Activated CD8-positive, alpha-beta T cell treated with anti-CD3 and anti-CD28 coated beads for 36 hours (primary cell): ENCODE data around the gene ZMYND8. TPM values are rescaled to one million over a fixed set of nuclear protein-coding genes. Genes with fewer than 3 reads are reported as not detected.

ENCODE experiments used
- ATAC-seq: fragments of 200-7000 bp; cut with Tn5 transposase; one replicate; pipeline ENCODE4 v1.10.0; 2021; ENCODE audit warnings: mild to moderate bottlenecking, moderate library complexity
- CTCF ChIA-PET: fragments of 350-600 bp; sonication (Branson Sonifier 250); formaldehyde crosslinking; loops from one replicate; lab custom pipeline; 2021; ENCODE audit warnings: antibody characterized with exemption; lab: Charles Lee
- POLR2A ChIA-PET: fragments of 350-600 bp; sonication (Branson Sonifier 250); formaldehyde crosslinking; loops from one replicate; lab custom pipeline; 2021; ENCODE audit warnings: antibody characterized with exemption; lab: Charles Lee
- DNase-seq: peaks from one replicate; pipeline ENCODE4 v3.0.0-alpha.2; 2020
- H3K27ac Mint-ChIP-seq: one replicate; pipeline ENCODE4 v1.8.0; 2021; ENCODE audit warnings: mild to moderate bottlenecking, mixed read lengths
- H3K27me3 Mint-ChIP-seq: one replicate; pipeline ENCODE4 v1.8.0; 2021; ENCODE audit warnings: mixed read lengths
- H3K36me3 Mint-ChIP-seq: one replicate; pipeline ENCODE4 v1.8.0; 2021; ENCODE audit warnings: low read depth, mixed read lengths
- H3K4me1 Mint-ChIP-seq: one replicate; pipeline ENCODE4 v1.8.0; 2021; ENCODE audit warnings: low read depth, mixed read lengths
- H3K4me3 Mint-ChIP-seq: one replicate; pipeline ENCODE4 v1.8.0; 2021; ENCODE audit warnings: mild to moderate bottlenecking, moderate library complexity, mixed read lengths
- H3K9me3 Mint-ChIP-seq: one replicate; pipeline ENCODE4 v1.8.0; 2021; ENCODE audit warnings: mixed read lengths
- intact Hi-C: fragments of 100-400 bp; cut with micrococcal nuclease; formaldehyde crosslinking; loops from one replicate; pipeline ENCODE4 v1.10.0; 2022
- total RNA-seq, 2 experiments: library from RNA; stranded (reverse); gene quantifications; one replicate each; pipeline ENCODE4 v1.2.3, GENCODE V29; 2021
- TF ChIP-seq, protein P1 (sequence below): fragments of 200-600 bp; IDR thresholded peaks from one replicate; pipeline ENCODE4 v1.8.0; 2022; ENCODE audit warnings: antibody characterized with exemption, mild to moderate bottlenecking

The ZMYND8 gene
- 10 to 100 TPM; 31.9 to 33.4 TPM for total RNA-seq

DNA sequence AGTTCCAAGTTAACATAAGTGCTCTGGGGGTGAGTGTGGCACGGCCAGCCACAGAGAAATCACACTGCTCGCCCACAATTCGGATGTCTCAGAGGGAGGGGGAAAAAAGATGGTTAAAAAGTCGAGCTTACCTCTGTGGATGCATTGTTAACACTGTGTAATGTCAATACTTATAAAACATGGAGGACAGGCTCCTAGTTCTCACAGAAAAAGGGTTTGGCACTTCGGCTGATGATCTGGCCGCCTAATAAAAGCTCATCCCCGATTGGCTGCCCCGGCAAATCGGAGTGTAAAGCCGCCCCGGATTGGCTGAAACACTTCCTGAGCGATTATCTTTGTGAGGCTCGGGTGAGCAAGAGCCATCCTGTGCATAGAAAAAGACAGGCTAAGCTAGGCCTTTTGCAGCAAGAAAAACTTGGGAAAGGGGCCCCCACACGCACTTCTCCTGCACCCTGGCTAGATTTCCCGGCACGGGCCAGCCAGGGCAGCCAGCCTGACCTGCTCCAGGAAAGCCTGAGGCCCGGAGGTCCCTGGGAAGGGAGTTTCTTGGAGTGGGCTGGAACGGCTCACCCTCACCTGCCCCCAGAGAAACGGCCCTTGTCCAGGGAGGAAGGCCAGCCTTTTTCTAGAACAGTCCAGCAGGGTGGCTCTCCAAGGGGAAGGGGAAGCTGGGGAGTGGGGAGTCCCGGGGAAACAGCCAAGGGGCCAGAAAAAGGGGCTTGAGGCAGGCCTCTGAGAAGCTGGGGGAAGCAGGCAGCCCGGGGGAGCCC is at the start of gene ZMYND8:
TSS of gene ZMYND8 (minus strand) at position 174 of the 770 bp plus-strand sequence. CDS start at position 145, 29 bp downstream.
- Mint-ChIP-seq H3K36me3 (peaks cover 35% of the 10 kb centered on the region), H3K4me3 (peak within 1 kb of the TSS; percentile 97), H3K9me3 (no peaks in the 10 kb centered on the region), H3K4me1 (peaks cover 42% of the 10 kb centered on the region), H3K27me3 (no peaks in the 10 kb centered on the region), H3K27ac (peak within 1 kb of the TSS; percentile 95)
- TF ChIP-seq, protein P1, sequence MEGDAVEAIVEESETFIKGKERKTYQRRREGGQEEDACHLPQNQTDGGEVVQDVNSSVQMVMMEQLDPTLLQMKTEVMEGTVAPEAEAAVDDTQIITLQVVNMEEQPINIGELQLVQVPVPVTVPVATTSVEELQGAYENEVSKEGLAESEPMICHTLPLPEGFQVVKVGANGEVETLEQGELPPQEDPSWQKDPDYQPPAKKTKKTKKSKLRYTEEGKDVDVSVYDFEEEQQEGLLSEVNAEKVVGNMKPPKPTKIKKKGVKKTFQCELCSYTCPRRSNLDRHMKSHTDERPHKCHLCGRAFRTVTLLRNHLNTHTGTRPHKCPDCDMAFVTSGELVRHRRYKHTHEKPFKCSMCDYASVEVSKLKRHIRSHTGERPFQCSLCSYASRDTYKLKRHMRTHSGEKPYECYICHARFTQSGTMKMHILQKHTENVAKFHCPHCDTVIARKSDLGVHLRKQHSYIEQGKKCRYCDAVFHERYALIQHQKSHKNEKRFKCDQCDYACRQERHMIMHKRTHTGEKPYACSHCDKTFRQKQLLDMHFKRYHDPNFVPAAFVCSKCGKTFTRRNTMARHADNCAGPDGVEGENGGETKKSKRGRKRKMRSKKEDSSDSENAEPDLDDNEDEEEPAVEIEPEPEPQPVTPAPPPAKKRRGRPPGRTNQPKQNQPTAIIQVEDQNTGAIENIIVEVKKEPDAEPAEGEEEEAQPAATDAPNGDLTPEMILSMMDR = no peak
- POLR2A ChIA-PET = interaction anchor here (0.6 to 3.4 kb wide), 19 partner anchors 9 to 170 kb away, joined by 3 to 22 read pairs (median 4); no protein-coding TSS in a partner anchor
- ATAC-seq (peak; percentile 88), DNase-seq (peak; percentile 95)
- intact Hi-C loops = no loop called here
- CTCF ChIA-PET = interaction anchor here (0.7 to 13.7 kb wide), 9 partner anchors 9 to 264 kb away, joined by 3 to 151 read pairs (median 5); no protein-coding TSS in a partner anchor

DNA sequence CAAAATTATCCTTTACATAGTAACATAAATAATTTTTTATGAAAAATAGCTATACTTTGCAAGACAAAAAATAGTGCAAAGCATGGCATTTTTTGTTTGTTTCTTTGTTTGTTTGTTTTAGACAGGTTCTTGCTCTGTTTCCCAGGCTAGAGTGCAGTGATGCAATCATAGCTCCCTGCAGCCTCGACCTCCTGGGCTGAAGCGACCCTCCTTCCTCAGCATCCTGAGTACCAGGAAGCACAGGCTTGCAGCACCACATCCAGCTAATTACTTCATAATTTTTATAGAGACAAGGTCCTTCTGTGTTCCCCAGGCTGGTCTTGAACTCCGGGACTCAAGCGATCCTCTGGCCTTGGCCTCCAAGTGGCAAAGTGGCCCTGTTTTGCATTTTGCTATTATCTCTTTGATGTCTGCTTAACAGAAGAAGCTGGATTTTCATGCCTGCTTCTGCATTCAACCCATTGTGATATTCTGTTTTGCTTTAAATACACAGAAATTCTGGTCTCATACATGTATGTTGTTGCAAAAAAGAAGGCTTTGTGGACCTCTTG is 49.4 kb upstream of the ZMYND8 start:
- no peak overlapping the region for H3K4me3 Mint-ChIP-seq
- no peak for ATAC-seq
- TF ChIP-seq, protein P1 = no peak

DNA sequence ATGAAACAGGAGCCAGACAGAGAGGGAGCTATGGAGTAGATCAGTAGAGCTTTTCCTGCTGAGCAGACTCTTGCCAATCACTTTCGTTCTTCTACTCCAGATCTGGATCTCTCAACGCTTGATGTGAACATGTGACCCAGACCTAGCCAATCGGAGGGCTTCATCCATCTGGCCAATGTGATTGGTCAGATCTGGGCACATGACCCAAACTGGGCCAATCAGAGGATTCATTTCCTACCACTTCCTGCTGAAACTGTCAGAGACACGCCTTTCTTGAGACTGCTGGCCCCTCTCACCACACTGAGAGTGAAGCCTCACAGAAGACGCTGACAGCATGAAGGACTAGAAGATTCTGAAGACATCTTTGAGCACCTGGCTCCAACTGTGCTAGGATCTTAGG is 44.2 kb upstream of the ZMYND8 start:
- POLR2A ChIA-PET = interaction anchor here (0.6 kb wide), 1 partner anchor 226 kb away, joined by 3 read pairs; no protein-coding TSS in a partner anchor
- TF ChIP-seq, protein P1 = no peak
- intact Hi-C loops = no loop called here
- Mint-ChIP-seq H3K27ac (no peak overlapping the region), H3K4me3 (no peak overlapping the region), H3K9me3 (no peaks in the 10 kb centered on the region), H3K4me1 (peaks cover 6% of the 10 kb centered on the region), H3K27me3 (no peaks in the 10 kb centered on the region), H3K36me3 (no peaks in the 10 kb centered on the region)
- peak; percentile 33 for DNase-seq
- CTCF ChIA-PET = interaction anchor here (1.2 to 9.4 kb wide), 2 partner anchors 17 kb away, joined by 5 to 60 read pairs; no protein-coding TSS in a partner anchor
- peak; percentile 49 for ATAC-seq

More for the DNA sequence above, 49.4 kb upstream of the ZMYND8 start:
- intact Hi-C loops = no loop called here
- DNase-seq = no peak
- no peaks in the 10 kb centered on the region for H3K9me3 Mint-ChIP-seq
- no peak overlapping the region for H3K27ac Mint-ChIP-seq
- H3K27me3 Mint-ChIP-seq = no peaks in the 10 kb centered on the region
- ChIA-PET POLR2A (interaction anchor here (0.6 kb wide), 1 partner anchor 106 kb away, joined by 3 read pairs; no protein-coding TSS in a partner anchor), CTCF (interaction anchor here (1.3 to 4.5 kb wide), 2 partner anchors 22 to 133 kb away, joined by 3 to 28 read pairs; no protein-coding TSS in a partner anchor)
- peaks cover 5% of the 10 kb centered on the region for H3K4me1 Mint-ChIP-seq
- no peaks in the 10 kb centered on the region for H3K36me3 Mint-ChIP-seq

DNA sequence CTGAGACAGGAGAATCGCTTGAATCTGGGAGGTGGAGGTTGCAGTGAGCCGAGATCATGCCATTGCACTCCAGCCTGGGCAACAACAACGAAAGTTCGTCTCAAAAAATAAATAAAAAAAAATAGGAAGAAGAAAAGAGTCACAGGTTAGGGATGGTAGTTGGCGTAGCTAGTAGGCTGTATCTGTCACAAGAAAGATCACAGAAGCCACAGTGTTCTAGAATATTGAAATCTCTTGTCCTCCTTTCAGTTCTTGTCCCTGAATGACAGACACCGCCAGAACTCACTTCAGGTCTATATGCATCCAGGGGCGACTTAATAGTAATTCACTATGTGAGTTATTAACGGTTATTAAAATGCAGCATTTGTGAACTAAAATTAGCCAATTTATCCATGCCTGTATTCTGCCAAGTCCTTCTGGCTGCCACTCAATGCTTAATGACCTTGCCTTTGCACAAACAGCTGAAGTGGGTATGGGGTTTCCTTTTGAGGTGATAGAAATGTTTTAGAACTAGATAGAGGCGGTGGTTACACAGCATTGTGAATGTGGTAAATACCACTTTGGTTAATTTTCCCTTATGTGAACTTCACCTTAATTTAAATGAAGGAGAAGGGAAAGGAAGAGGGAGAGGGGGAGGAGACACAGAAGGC is 41.3 kb upstream of the ZMYND8 start:
- ATAC-seq (no peak), DNase-seq (no peak)
- Mint-ChIP-seq H3K27me3 (no peaks in the 10 kb centered on the region), H3K27ac (no peak overlapping the region), H3K36me3 (no peaks in the 10 kb centered on the region), H3K9me3 (peaks cover 1% of the 10 kb centered on the region), H3K4me1 (peaks cover 8% of the 10 kb centered on the region), H3K4me3 (no peak overlapping the region)
- CTCF ChIA-PET = interaction anchor here (9.4 kb wide), 1 partner anchor 14 kb away, joined by 60 read pairs; no protein-coding TSS in a partner anchor
- TF ChIP-seq, protein P1 = no peak
- intact Hi-C loops = no loop called here
- POLR2A ChIA-PET = interaction anchor here (0.7 to 1.6 kb wide), 2 partner anchors 9 to 329 kb away, joined by 3 read pairs; no protein-coding TSS in a partner anchor
